Skin epidermis (tissue), 12 donors: Measurements from ENCODE around the gene ARL8B.
"Not testable (repeated sequence)": the region's sequence is repeated elsewhere in the genome, so short reads cannot be mapped to it uniquely, and the experiment has no call there.

Experiments
- H3K27ac ChIP-seq, 21 experiments: fragments of 200-600 bp; sonication (generic) in 11 of 21; one replicate each; pipeline ENCODE4 v1.5.0; 2020; ENCODE audit warnings: mild to moderate bottlenecking in 3 of 21, inconsistent platforms in 2 of 21, moderate library complexity in 2 of 21
- H3K4me3 ChIP-seq, 7 experiments: fragments of 200-600 bp; sonication (generic) in 2 of 7; one replicate each; pipeline ENCODE4 v1.5.0; 2020; ENCODE audit warnings: inconsistent platforms in 2 of 7, mild to moderate bottlenecking in 2 of 7, moderate library complexity in 1 of 7

The ARL8B gene

GRCh38 chr3:5122030-5122740 lies at the start of gene ARL8B:
TSS of gene ARL8B (plus strand) at chr3:5122292. CDS start at chr3:5122466, 174 bp downstream.
- H3K27ac ChIP-seq, result peak within 1 kb of the TSS; percentile 71 to 99 (median 96)
- peak within 1 kb of the TSS; percentile 73 to 100 (median 94) for H3K4me3 ChIP-seq

DNA sequence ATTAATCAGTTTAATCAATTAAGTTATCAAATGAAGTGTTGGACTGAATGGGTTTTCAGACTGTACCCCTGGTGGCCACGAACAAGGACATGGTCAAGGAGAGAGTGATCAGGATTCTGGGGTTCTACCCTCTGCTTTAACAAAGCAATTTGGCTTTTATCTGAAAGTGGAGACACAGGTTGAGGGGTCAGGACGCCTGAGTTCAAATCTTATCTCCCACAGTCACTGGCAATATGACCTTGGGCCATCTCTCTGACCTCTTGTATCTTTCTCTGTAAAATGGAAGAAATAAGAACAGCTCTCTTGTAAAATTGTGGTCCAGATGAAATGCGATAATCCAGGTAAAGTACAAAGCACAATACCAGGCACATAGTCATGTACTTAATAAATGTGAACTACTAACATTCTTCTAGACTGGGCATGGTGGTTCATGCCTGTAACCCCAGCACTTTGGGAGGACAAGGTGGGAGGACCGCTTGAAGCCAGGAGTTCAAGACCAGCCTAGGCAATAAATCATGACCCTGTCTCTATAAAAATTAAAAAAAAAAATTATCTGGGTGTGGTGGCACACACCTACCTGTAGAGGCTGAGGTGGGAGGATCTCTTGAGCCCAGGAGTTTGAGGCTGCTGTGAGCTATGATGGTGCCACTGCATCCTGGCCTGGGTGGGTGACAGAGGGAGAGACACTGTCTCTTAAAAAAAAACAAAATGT lies 48.6 kb upstream of the ARL8B start:
- Histone ChIP-seq H3K4me3 (no peak overlapping the region), H3K27ac (no peak overlapping the region)

DNA sequence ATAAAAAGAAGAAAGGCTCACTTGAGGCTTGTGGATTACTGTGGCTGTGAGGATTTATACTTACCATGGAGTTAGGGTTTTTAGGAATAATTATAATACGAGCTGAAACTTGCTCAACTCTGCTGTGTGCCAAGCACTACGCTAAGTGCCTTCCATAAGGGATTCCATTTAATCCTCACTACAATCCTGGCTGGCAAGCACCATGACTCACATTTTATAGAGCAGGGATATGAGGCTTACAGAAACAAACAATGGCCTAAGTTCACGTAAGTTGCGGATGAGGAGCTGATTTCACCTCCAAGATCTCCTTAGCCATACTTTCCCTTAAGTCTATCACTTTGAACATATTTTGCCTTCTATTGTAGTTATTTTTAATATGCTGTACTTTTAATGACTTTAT lies 43.9 kb upstream of the ARL8B start:
- H3K4me3 ChIP-seq, result no peak overlapping the region
- no peak overlapping the region for H3K27ac ChIP-seq

GRCh38 chr3:5079761-5080160 lies 42.3 kb upstream of the ARL8B start:
- H3K4me3 ChIP-seq, result no peak overlapping the region

DNA sequence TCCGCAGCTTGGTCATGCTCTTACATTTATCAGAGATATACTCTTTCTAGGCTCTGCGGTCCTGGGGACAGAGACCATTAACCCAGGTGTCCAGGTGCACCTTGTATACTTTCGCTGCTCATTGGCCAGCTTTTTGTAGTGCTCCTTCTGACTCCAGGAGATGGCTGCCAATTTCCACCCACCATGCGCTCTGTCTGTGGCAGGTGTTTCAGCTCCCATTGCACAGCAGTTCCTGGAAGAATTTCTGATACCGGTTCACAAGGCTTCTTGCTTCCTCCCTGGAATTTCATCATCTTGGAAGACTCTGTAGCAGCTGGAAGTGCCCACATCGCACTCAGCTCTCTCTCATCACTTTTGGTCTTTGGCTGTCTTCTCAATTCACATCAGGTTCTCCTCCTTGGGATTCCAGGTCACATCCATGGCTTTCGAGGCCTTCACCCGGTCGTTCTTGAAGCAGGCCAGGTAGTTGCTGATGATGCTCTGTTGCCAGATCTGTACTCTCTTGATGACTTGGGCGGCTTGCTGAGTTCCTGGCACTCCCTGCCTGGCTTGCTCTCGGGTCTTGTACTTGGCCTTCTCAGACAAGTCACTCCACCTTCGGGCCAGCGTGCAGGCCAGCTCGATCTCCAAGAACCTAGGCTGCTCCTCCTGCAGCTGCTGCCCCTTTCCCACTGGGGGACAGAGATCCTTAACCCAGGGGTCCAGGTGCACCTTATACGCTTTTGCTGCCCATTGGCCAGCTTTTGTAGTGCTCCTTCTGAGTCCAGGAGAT lies 41.1 kb upstream of the ARL8B start:
- Histone ChIP-seq H3K27ac (no peak overlapping the region), H3K4me3 (no peak overlapping the region)

More at GRCh38 chr3:5079761-5080160, 42.3 kb upstream of the ARL8B start:
- H3K27ac ChIP-seq, result no peak overlapping the region

DNA sequence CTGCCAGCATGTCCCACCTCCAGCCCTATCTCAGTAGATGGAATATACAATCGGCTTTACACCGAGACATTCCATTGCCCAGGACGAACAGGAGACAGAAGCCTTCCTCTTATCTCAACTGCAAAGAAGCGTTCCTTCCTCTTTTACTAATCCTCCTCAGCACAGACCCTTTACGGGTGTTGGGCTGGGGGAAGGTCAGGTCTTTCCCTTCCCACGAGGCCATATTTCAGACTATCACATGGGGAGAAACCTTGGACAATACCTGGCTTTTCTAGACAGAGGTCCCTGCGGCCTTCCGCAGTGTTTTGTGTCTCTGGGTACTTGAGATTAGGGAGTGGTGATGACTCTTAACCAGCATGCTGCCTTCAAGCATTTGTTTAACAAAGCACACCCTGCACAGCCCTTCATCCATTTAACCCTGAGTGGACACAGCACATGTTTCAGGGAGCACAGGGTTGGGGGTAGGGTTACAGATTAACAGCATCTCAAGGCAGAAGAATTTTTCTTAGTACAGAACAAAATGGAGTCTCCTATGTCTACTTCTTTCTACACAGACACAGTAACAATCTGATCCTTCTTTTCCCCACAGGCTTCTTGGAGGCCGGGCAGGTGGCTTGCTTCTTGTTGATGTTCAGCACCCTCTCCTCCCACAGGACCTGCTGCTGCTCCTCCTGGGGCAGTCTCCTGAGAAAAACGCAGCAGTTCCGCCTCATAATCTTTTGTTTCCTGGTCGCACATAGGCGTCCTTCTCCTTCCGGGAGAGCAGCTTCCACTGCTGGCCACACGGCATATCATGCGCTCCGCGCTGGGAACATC lies 39.9 kb upstream of the ARL8B start:
- H3K4me3 ChIP-seq, result not testable (repeated sequence)

DNA sequence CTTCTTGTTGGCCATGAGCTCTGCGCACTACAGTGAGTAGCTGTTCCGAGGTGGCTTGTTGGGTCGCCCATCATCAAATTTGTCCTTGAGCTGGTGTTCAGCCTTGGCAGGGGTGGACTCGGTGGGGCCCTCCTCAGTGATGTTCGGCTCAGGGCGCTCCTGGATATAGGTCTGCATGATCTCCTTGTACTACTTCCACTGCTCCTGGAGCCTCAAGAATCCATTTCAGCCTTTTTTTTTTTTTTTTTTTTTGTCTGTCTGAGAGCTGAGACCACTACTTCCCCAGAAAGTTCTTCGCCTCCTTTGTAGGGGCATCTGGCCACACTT lies 39.3 kb upstream of the ARL8B start:
- H3K27ac ChIP-seq, result no peak overlapping the region
- no peak overlapping the region for H3K4me3 ChIP-seq

More for the DNA sequence above, 39.9 kb upstream of the ARL8B start:
- not testable (repeated sequence) for H3K27ac ChIP-seq

- Histone ChIP-seq H3K27ac (no peak overlapping the region), H3K4me3 (no peak overlapping the region)
Observed at GRCh38 chr3:5084224-5084623, 37.9 kb upstream of the ARL8B start.

DNA sequence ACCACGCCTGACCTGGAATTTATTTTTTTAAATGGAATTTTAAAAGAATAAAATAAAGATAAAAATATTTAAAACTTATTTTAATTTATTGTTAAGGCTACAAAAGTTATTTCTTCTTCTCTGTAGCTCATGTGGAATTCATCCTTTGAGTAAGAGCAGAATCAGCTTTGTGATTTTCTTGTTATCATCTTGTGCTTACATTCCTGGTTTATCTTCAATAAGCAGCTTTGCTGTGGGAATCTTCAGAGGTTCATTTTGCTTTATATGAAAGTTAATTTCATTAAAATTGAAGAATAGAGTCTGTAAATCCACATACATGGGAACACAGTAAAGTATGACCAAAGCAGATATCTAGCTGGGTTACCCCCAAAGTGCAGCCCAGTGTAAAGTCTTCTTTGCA lies 35.4 kb upstream of the ARL8B start:
- Histone ChIP-seq H3K4me3 (no peak overlapping the region), H3K27ac (no peak overlapping the region)

GRCh38 chr3:5087209-5087608 lies 34.9 kb upstream of the ARL8B start:
- Histone ChIP-seq H3K4me3 (no peak overlapping the region), H3K27ac (no peak overlapping the region)

DNA sequence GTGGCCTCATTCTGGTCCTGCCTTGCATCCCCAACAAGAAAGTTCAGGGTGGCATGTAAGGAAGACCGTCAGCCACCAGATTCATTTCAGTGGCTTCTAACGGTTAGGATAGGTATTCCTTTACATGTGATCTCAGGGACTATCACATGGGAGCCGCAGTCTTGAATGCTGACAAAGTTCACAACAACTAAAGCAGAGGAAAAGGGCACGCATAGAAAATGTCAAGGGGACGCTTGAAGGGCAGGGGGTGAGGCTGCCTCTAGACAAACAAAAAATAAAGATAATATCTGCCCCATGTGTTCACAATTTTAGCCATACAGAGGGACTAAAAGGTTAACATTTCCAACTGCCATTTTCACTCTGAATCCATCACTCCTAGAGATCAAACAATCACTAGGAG lies 31.9 kb upstream of the ARL8B start:
- H3K4me3 ChIP-seq, result no peak overlapping the region

DNA sequence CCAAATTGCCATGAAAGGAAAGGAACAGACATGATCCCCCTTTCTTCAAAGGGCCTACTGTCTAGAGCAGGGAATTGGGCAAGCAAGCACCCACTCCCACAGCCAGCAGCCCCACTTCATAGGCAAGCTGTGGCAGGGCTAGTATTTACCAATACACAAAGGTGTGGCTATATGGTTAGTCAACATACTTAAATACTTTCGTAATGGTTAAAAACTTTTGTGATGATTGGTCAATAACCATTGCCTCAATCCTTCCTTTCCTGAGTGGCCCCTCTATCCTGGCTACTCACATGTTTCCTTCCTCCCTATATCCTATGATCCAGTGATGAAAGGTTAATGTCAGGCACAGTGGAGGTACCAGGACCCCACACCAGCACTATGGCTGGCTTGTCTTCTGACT lies 30.1 kb upstream of the ARL8B start:
- H3K27ac ChIP-seq, result peak overlapping the region in 2 of 21 experiments; percentile 22 to 72
- no peak overlapping the region for H3K4me3 ChIP-seq

More for the DNA sequence above, 31.9 kb upstream of the ARL8B start:
- no peak overlapping the region for H3K27ac ChIP-seq

DNA sequence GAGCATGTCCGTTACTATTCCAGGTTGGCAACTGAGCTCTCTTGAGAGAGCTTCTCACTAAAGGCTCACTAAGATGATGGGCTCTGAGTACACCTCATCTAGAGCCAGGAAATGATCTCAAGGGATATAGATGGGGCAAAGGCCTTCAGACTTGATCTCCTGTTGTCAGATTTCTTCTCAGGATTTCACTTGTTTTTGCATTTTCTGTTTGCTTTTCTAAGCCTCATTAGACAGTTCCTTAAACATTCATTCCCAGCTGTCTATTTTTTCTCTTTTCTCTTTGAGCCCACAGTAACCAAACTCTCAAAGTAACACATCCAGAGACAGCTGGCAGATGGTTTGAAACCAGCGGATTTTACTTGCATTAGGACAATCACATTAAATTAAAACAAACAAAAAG lies 28.4 kb upstream of the ARL8B start:
- no peak overlapping the region for H3K4me3 ChIP-seq
- H3K27ac ChIP-seq, result no peak overlapping the region

DNA sequence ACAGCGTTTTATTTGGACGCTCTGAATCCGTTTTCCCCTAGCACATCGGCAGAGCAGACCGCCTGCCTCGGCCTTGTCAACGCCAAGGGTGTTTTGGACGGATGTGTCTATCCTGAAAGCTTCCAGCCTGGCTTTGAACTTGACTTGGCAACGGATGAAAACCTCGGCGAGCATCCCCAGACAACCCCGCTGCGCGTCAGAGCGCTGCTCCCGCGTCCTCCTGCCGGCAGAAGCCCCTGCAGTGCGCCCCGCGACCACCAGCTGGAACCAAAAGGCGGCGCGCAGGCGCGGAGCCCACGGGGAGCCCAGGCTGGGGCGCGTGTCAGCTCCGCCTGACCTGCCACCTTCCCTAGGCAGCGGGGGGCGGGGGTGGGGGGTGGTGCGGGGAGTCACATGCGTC lies 26.2 kb upstream of the ARL8B start:
- Histone ChIP-seq H3K4me3 (peak overlapping the region in 3 of 7 experiments; percentile 9 to 30 (median 10)), H3K27ac (no peak overlapping the region)

- Histone ChIP-seq H3K27ac (no peak overlapping the region), H3K4me3 (no peak overlapping the region)
Observed at GRCh38 chr3:5096336-5097008, 25.6 kb upstream of the ARL8B start.

DNA sequence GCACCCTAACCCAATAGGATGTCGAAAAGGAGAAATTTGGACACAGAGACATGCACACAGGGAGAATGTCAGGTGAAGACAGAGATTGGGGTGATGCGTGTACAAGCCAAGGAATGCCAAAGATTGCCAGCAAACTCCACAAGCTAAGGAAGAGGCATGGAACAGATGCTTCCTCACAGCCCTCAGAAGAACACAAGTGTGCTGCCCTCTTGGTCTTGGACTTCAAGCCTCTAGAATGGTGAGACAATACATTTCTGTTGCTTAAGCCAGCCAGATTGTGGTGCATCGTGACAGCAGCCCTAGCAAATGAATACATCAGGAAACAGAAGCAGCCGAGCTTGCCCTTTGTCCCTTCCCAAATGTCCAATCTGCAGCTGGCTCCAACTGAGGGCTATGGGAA lies 23.7 kb upstream of the ARL8B start:
- Histone ChIP-seq H3K4me3 (no peak overlapping the region), H3K27ac (no peak overlapping the region)

GRCh38 chr3:5102532-5102931 lies 19.6 kb upstream of the ARL8B start:
- no peak overlapping the region for H3K27ac ChIP-seq
- H3K4me3 ChIP-seq, result no peak overlapping the region

GRCh38 chr3:5103743-5104142 lies 18.3 kb upstream of the ARL8B start:
- Histone ChIP-seq H3K27ac (no peak overlapping the region), H3K4me3 (no peak overlapping the region)

DNA sequence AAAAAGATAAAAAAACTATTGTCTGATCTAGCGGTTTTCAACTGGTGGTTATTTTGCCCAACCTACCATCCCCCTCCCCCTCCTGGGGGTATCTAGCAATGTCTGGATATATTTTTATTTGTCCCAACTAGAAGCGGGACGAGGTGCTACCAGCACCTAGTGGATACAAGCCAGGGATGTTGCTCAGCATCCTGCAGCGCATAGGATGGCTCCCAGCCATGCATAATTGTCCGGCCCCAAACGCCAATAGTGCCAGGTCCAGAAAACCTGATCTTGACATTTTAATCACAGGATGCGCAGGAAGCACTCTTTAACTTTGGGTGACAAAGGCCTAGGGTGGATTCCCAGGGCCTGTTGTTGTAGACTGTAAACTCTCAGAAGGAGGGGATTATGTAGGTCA lies 17.0 kb upstream of the ARL8B start:
- Histone ChIP-seq H3K27ac (no peak overlapping the region), H3K4me3 (no peak overlapping the region)
